LNCaP clone FGC (cell line): ENCODE measurements around the gene SKI.

Experiments
- DNase-seq: peaks from one replicate; pipeline ENCODE4 v3.0.0-alpha.2; 2011; ENCODE audit warnings: low read depth
- H3K4me3 ChIP-seq: 2 replicates; pipeline ENCODE4 v1.5.1; 2011; ENCODE audit warnings: mild to moderate bottlenecking, low read depth, low read length, control low read depth
- TF ChIP-seq, protein P1 (sequence below): IDR thresholded peaks from 2 replicates; pipeline ENCODE4 v1.5.1; 2012; ENCODE audit warnings: mild to moderate bottlenecking; ENCODE audit not compliant: control insufficient read depth, insufficient read depth; ENCODE audit errors: extremely low read depth

Gene SKI

DNA sequence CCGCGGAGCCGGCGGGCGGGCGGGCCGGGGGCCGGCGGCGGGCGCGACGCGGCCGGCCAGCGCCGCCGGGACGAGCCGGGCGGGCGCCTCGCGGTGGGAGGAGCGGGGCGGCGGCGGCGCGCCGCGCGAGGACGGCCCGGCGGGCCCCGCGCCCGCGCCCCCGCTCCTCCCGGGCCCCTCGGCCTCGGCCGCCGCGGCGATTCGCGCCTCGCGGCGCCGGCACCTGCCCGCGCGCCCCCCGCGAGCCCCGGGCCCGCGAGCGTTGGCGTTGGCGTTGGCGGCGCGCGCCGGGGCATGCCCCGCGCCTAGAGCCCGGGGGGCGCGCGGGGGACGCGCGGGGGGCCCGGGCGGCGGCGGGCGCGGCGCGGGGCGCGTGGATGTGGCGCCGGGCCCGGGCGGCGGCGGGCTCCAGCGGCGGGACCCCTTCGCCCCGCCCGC lies at the start of gene SKI:
Gene SKI, plus strand, starts transcription at position 163 of the 438 bp plus-strand sequence. CDS start 448 bp downstream, outside the sequence.
- TF ChIP-seq, protein P1, sequence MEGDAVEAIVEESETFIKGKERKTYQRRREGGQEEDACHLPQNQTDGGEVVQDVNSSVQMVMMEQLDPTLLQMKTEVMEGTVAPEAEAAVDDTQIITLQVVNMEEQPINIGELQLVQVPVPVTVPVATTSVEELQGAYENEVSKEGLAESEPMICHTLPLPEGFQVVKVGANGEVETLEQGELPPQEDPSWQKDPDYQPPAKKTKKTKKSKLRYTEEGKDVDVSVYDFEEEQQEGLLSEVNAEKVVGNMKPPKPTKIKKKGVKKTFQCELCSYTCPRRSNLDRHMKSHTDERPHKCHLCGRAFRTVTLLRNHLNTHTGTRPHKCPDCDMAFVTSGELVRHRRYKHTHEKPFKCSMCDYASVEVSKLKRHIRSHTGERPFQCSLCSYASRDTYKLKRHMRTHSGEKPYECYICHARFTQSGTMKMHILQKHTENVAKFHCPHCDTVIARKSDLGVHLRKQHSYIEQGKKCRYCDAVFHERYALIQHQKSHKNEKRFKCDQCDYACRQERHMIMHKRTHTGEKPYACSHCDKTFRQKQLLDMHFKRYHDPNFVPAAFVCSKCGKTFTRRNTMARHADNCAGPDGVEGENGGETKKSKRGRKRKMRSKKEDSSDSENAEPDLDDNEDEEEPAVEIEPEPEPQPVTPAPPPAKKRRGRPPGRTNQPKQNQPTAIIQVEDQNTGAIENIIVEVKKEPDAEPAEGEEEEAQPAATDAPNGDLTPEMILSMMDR, result no peak
- H3K4me3 ChIP-seq, result peak within 1 kb of the TSS; percentile 71
- no peak for DNase-seq

DNA sequence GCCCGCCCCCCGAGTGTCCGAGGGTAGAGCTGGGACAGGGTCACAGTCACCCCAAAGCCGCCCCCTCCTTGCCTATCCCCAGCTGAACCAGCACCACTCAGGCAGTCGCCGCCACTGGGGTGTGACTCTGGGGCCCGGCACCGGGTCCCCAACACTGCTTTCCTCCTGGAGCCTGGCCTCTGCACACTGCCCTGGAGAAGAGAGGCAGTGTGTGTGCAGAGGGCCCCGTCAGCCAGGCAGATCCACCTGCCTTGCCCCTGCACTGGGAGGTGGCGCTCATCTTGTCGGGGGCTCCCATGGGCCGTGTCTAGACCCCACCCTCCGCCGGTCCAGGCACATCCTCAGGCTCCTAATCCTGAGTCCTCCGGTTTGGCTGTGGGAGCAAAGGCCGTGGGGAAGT lies 49.2 kb upstream of the SKI start:
- no peak for DNase-seq
- TF ChIP-seq, protein P1, result no peak
- H3K4me3 ChIP-seq, result no peak overlapping the region

DNA sequence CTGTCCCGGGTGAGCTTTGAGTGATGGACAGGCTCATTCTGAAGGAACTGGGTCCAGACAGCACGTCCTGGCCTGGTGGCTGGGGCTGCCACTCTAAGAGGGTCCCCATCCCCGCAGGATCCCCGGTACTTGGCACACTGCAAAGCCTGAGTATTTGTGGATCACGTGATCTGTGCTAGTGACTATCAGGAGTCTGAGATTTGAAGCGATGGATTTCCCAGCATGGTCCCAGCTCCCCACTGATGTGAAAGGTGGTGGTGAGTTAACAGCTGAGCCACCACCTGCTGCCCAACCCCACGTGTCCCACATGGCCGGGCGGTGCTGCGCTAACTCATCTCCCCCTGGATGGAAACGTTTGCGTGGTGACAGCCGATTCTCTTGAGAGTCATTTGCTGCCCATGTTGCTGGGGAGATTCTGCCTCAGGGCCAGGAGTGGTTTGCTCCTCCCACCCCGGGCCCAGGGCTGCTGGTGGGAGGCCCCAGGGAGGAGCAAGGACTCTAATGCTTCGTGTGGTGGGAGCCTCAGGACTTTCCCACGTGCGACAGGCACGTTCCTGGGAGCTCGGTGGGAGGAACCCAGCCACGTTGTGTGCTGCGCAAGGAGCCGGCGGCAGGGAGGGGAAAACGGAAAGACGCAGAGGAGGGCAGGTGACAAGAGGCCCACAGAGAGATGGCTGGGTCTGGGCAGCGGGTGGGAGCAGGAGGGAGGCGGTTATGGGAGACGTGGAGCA lies 48.7 kb upstream of the SKI start:
- no peak overlapping the region for H3K4me3 ChIP-seq
- DNase-seq, result no peak
- TF ChIP-seq, protein P1, result no peak

DNA sequence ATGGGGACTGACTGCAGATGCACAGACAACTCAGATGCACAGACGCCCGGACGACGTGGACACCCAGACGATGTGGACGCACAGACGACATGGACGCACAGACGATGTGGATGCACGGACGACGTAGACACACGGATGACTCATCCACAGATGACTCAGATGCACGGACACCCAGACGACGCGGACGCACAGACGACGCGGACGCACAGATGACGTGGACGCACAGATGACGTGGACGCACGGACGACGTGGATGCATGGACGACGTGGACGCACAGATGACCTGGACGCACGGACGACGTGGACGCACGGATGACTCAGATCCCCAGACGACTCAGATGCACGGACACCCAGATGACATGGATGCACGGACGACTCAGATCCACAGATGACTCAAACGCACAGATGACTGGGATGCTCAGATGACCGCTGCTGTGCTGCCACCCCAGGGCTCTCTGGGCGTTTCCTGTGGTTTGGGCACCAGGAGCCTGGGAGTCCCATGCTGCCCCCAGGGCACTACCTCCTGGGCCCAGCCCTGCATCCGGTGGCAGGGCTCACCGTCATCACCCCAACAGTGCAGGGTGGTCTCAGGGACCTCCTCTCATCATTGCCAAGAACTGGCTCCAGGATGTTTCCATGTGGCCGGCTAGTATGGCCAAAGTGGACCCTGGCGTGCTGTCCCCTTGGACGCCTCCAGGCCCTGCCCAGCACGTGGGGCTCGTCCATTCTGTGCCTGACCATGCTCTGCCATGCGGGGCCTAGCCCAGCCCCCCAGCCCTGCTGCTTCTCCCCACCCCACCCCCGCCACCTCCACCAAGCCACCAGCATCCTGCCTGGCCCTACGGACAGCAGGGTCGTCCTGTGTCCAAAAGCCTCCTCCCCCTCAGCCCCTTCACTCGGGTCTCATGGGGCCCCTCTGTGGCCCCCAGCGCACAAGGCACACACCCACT lies 47.5 kb upstream of the SKI start:
- TF ChIP-seq, protein P1, result no peak
- no peak for DNase-seq
- H3K4me3 ChIP-seq, result no peak overlapping the region

DNA sequence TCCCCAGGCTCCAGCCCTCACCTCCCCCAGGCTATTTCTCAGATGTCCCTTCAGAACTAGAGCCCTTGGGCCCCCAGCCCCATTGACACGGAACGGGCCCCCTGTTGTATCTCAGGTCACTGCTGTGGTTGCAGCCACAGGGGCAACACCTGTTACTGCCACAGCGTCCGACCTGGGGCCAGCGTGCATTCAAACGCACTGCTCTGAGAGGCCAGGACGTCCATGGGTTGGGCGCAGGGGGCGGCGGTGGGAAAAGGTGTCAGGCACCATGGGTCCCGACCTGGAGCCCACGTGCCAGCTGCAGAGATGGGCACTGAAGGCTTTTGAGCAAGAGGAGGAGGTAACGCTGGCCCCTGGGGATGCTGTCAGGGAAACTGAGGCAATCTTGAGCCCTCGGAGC lies 46.8 kb upstream of the SKI start:
- no peak overlapping the region for H3K4me3 ChIP-seq
- DNase-seq, result no peak
- TF ChIP-seq, protein P1, result no peak

DNA sequence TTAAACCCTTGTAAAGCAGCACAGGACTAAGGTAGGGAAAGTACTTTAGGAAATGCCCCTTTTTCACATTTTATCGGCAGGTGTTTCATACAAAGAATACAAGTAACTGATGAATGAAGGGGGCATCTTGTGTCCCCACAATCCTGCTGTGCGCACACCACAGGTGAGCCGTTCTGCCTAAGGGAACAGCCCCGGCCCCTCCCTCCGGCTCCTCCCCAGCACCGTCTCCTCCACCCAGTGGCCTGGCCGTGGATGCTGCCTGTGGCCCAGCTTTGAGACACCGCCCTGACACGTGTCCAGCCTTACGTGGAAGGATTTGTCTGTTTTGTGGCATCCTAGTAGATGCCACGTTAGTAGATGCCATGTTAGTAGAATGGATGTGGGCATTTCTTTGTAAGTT lies 46.4 kb upstream of the SKI start:
- DNase-seq, result no peak
- no peak overlapping the region for H3K4me3 ChIP-seq
- TF ChIP-seq, protein P1, result no peak
